Renal cortex interstitium (tissue), 15 donors: Measurements from ENCODE around the gene CST5. TPM values are rescaled to one million over a fixed set of nuclear protein-coding genes. Genes with fewer than 3 reads are reported as not detected.
"Not testable (repeated sequence)": the region's sequence is repeated elsewhere in the genome, so short reads cannot be mapped to it uniquely, and the experiment has no call there.

Experiments used
- DNase-seq, 11 donors: peaks; one replicate each; pipeline ENCODE4 v3.0.0-alpha.2; 2013; ENCODE audit warnings: low read depth in 9 of 11, low spot score in 4 of 11; ENCODE audit errors: extremely low read depth in 1 of 11
- long read RNA-seq, 16 experiments: transcript quantifications; one replicate each; lab custom pipeline, GENCODE V29; 2026
- polyA plus RNA-seq, 3 donors: library from polyadenylated mRNA; unstranded; fragments of 120-200 nt; gene quantifications; one replicate each; pipeline ENCODE4 v1.2.1, GENCODE V29; 2013; ENCODE audit not compliant: insufficient read length in 3 of 3

Gene CST5
- polyA plus RNA-seq: under 1 TPM; 0.25 to 0.55 (median 0.39) TPM
- long read RNA-seq, donor 1: 0 reads
- long read RNA-seq, donor 2: 0 reads
- long read RNA-seq, donor 3, partial matches to known transcripts: 0 of 1 reads
- long read RNA-seq, donor 3, other reads (novel, unspliced or antisense): 0 of 1 reads
- long read RNA-seq, donor 4: 0 reads
- long read RNA-seq, donor 5: 0 reads
- long read RNA-seq, donor 6, partial matches to known transcripts: 0 of 1 reads
- long read RNA-seq, donor 6, other reads (novel, unspliced or antisense): 0 of 1 reads
- long read RNA-seq, donor 7: 0 reads
- long read RNA-seq, donor 8: 0 reads
- long read RNA-seq, donor 9, partial matches to known transcripts: 0 of 1 reads
- long read RNA-seq, donor 9, other reads (novel, unspliced or antisense): 0 of 1 reads
- long read RNA-seq, donor 10, partial matches to known transcripts: 0 of 1 reads
- long read RNA-seq, donor 10, other reads (novel, unspliced or antisense): 0 of 1 reads
- long read RNA-seq, donor 11: 0 reads
- long read RNA-seq, donor 12: 0 reads
- long read RNA-seq, donor 13: 0 reads
- long read RNA-seq, donor 14, partial matches to known transcripts: 0 of 1 reads
- long read RNA-seq, donor 14, other reads (novel, unspliced or antisense): 0 of 1 reads
- long read RNA-seq, donor 15: 0 reads
- long read RNA-seq, donor 16, partial matches to known transcripts: 0 of 1 reads
- long read RNA-seq, donor 16, other reads (novel, unspliced or antisense): 0 of 1 reads

- no peak for DNase-seq
Measured at GRCh38 chr20:23879328-23879798, at the start of gene CST5. CST5 (minus strand) TSS chr20:23879748; CDS start chr20:23879676, 72 bp downstream.

DNA sequence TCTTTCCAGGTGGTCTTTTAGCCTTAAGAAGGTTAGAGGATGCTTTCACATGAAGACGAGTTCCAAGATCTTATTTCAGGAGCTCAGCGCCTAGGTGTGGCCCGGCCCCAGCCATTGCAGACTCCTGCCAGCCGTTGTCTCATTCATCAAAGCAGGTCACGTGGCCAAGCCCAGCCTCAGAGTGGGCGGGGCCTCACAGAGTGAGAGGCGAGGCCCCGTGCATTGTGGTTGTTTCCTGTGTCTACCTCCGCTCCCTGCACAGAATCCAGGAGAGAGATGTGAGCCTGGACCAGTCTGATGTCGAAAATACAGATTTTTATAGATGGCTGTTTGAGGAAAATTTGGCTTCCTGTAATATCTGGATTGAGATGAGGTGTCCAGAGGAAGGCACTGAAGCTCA, 49.2 kb upstream of the CST5 start:
- DNase-seq: no peak

GRCh38 chr20:23928353-23928752, 48.8 kb upstream of the CST5 start:
- no peak for DNase-seq

GRCh38 chr20:23926944-23927872, 47.7 kb upstream of the CST5 start:
- DNase-seq: no peak

- DNase-seq: no peak
Measured at GRCh38 chr20:23926526-23926880, 47.0 kb upstream of the CST5 start.

- DNase-seq: no peak
Measured at GRCh38 chr20:23925789-23926525, 46.4 kb upstream of the CST5 start.

- no peak for DNase-seq
Measured at GRCh38 chr20:23924751-23925150, 45.2 kb upstream of the CST5 start.

DNA sequence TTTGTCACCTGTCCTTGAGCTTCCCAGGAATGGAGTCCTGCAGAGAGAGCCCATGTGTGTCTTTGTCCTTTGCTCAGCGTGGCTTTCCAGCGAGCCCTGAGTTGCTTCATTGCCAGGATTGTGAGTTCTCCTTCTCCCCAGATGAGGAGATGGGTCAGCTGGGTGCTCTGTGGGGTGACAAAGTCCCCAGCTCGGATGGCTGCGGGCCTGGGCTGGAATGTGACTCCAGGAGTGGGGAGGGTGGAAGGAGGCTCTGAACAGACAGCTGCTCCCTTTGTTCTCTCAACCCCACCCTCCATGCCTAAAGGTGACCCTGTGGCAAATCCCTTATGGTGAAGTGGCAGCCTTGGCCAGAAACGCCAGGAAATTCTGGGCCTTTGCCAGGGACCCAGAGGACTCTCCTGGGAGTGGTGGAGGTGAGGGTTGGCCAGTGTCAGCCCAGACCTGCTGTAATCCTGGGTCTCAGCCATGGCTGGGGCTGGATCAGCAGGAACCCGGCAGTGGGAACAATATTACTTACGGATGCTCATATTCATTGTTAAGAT, 44.4 kb upstream of the CST5 start:
- DNase-seq: no peak

DNA sequence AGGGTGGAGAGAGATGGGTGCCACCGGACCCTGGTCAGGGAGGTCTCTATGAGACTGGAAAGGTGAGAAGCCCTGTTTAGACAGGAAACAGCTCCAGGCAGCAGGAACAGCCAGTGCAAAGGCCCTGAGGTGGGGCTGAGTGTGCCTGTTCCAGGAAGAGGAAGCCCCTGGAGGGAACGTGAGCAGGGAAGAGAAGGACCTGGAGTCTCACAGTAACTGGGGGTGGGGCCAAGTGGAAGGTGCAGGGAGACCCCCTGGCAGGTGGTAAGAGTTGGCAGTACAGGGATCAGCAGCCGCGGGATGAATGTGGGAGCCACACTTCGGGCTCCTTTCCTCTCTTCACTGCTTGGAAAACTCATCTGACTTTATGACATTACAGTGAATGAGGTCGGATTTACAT, 43.8 kb upstream of the CST5 start:
- DNase-seq: no peak

DNA sequence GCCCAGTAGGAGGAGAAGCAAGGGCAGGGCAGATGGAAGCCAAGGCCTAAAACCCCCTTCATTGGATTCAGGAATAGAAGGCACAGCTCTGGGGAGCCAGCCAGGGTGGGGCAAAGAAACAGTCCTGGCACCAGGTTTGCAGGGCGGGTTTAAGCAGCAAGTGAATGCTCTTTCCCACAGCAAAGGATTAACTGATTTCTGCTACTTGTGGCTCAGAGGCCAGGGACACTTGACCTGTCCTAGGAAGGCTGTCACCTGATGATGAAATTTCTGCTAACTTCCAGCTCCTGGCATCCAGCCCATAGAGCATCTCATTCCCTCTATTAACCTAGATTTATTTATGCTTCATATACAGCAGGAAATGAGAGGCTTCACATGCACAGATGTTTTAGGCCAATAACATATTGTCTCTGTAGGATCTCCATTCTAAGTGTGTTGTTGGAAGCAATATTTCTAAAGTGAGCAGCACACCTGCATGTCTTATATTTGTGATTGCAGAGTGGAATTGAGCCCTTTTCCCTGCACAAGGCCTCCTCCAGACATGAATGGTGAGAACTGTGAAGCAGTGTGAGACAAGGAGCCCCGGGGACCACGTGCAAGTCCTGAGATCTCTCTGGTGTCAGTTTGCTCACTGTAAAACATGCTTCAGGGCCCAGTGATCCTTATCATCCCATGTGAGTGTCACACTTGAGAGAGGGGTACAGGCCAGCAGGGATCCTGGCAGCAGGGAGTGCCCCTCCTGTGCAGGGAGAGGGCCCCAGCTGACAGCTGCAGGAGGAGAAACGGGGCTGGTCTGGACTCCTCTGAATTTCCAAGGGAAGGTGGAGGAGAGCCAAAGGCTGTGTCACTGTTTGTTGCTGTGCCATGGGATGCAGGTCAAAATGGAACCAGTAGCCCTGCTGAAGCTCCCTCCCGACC, 41.1 kb upstream of the CST5 start:
- DNase-seq: peak in 3 of 11 donors; percentile 3 to 7 (median 3)

DNA sequence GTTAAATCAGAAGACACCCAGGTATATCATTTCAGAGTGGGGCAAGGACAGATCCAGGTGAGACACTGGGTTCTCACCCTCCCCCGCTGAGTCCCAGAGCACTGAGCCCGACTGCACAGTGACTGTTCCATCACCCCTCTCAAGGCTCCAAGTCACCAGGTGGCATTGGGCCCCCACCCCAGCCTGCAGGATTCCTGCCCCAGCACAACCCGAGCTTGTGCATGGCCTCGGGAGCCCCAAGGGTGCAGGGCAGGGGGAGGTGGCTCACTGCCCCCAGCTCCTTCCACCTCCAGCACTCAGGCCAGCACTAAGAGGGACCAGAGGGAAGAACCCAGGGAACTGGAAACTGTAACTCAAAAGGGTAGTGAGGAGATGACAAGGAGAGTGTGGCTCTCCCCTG, 39.3 kb upstream of the CST5 start:
- DNase-seq: no peak

- no peak for DNase-seq
Measured at GRCh38 chr20:23918101-23918862, 38.7 kb upstream of the CST5 start.

- DNase-seq: no peak
Measured at GRCh38 chr20:23917024-23917725, 37.6 kb upstream of the CST5 start.

DNA sequence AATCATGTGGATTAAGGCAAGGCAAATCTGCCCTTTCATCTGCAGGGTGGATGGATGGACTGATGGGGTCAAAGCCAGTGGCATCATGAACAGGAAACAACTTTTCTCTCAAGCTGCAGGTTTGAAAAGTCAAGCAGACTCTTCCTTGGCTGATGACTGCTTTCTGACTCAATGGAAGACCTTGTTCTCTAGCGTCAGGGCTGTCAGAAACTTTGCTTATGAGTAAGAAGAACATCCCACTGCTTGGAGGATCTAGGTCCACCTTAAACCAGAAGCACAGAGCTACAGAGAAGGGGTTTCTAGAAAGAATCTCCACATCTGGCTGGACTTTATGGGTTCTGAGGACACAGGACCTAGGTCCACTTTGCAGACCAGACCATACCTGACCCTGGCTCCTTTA, 36.3 kb upstream of the CST5 start:
- no peak for DNase-seq

- not testable (repeated sequence) for DNase-seq
Measured at GRCh38 chr20:23914469-23914868, 34.9 kb upstream of the CST5 start.

GRCh38 chr20:23910210-23910609, 30.7 kb upstream of the CST5 start:
- no peak for DNase-seq
